Glutamatergic neuron (in vitro differentiated cells): ENCODE measurements around the gene WDR62. TPM values are rescaled to one million over a fixed set of nuclear protein-coding genes. Genes with fewer than 3 reads are reported as not detected.

Experiments
- DNase-seq: peaks from one replicate; pipeline ENCODE4 v3.0.0; 2022
- H3K27ac Mint-ChIP-seq: one replicate; pipeline ENCODE4 v1.8.0; 2020; ENCODE audit warnings: mild to moderate bottlenecking, mixed read lengths, inconsistent platforms; ENCODE audit not compliant: unreplicated experiment
- H3K27me3 Mint-ChIP-seq: one replicate; pipeline ENCODE4 v1.8.0; 2020; ENCODE audit warnings: mild to moderate bottlenecking, moderate library complexity, mixed read lengths, inconsistent platforms; ENCODE audit not compliant: unreplicated experiment
- H3K36me3 Mint-ChIP-seq: one replicate; pipeline ENCODE4 v1.8.0; 2020; ENCODE audit warnings: mild to moderate bottlenecking, mixed read lengths, inconsistent platforms; ENCODE audit not compliant: unreplicated experiment
- H3K4me1 Mint-ChIP-seq: one replicate; pipeline ENCODE4 v1.8.0; 2020; ENCODE audit warnings: mild to moderate bottlenecking, low read depth, mixed read lengths, inconsistent platforms; ENCODE audit not compliant: unreplicated experiment
- H3K4me3 Mint-ChIP-seq: one replicate; pipeline ENCODE4 v1.8.0; 2020; ENCODE audit warnings: mild to moderate bottlenecking, mixed read lengths, inconsistent platforms; ENCODE audit not compliant: unreplicated experiment
- H3K9me3 Mint-ChIP-seq: one replicate; pipeline ENCODE4 v1.8.0; 2020; ENCODE audit warnings: mild to moderate bottlenecking, moderate library complexity, mixed read lengths, inconsistent platforms; ENCODE audit not compliant: unreplicated experiment
- total RNA-seq: library from RNA; stranded (reverse); fragmentation: NEBNext Ultra II Directional; extraction: Animal tissue kit (Norgen Biotek cat#: 25700); gene quantifications from one replicate; pipeline ENCODE4 v1.2.1, GENCODE V29; 2021; ENCODE audit not compliant: unreplicated experiment
- TF ChIP-seq, protein P1 (sequence below): fragments of 200-600 bp; sonication (generic); IDR thresholded peaks from one replicate; pipeline ENCODE4 v1.5.0; 2021; ENCODE audit not compliant: partially characterized antibody, unreplicated experiment

Gene WDR62
- total RNA-seq, 1 donor from 2014 or later, result 5.5 TPM

GRCh38 chr19:36142046-36142445, 87.3 kb downstream of the WDR62 start:
- peaks cover 7% of the 10 kb centered on the region for H3K4me1 Mint-ChIP-seq
- H3K27me3 Mint-ChIP-seq, result peaks cover 12% of the 10 kb centered on the region
- H3K9me3 Mint-ChIP-seq, result peaks cover 9% of the 10 kb centered on the region
- peaks cover 8% of the 10 kb centered on the region for H3K36me3 Mint-ChIP-seq
- H3K27ac Mint-ChIP-seq, result no peak overlapping the region
- DNase-seq, result no peak
- peak overlapping the region; percentile 96 for H3K4me3 Mint-ChIP-seq
- TF ChIP-seq, protein P1, sequence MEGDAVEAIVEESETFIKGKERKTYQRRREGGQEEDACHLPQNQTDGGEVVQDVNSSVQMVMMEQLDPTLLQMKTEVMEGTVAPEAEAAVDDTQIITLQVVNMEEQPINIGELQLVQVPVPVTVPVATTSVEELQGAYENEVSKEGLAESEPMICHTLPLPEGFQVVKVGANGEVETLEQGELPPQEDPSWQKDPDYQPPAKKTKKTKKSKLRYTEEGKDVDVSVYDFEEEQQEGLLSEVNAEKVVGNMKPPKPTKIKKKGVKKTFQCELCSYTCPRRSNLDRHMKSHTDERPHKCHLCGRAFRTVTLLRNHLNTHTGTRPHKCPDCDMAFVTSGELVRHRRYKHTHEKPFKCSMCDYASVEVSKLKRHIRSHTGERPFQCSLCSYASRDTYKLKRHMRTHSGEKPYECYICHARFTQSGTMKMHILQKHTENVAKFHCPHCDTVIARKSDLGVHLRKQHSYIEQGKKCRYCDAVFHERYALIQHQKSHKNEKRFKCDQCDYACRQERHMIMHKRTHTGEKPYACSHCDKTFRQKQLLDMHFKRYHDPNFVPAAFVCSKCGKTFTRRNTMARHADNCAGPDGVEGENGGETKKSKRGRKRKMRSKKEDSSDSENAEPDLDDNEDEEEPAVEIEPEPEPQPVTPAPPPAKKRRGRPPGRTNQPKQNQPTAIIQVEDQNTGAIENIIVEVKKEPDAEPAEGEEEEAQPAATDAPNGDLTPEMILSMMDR, result no peak

- peaks cover 9% of the 10 kb centered on the region for H3K9me3 Mint-ChIP-seq
- TF ChIP-seq, protein P1, result no peak
- H3K27ac Mint-ChIP-seq, result peak overlapping the region; percentile 55
- peaks cover 8% of the 10 kb centered on the region for H3K36me3 Mint-ChIP-seq
- H3K4me3 Mint-ChIP-seq, result no peak overlapping the region
- H3K27me3 Mint-ChIP-seq, result peaks cover 12% of the 10 kb centered on the region
- no peak for DNase-seq
- H3K4me1 Mint-ChIP-seq, result peaks cover 7% of the 10 kb centered on the region
These were observed 87.8 kb downstream of the WDR62 start for GRCh38 chr19:36142496-36142895.

DNA sequence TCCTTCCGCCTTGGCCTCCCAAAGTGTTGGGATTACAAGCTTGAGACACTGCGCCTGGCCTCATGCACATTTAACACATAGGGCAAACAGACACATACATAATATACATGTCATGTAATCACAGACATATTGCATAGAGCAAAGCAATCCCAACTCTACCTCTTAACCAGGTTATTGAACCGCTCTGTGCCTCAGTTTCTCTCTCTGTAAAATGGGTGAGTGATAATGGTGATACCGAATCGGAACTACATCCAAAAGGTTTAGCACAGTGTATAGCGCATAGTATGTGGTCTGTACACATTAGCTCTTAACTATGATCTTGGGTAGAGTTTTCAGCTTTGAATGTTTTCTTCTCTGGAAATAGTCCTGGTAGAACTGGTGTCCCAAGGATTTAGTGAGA, 89.9 kb downstream of the WDR62 start:
- H3K4me3 Mint-ChIP-seq, result no peak overlapping the region
- no peak overlapping the region for H3K27ac Mint-ChIP-seq
- H3K36me3 Mint-ChIP-seq, result peaks cover 12% of the 10 kb centered on the region
- H3K27me3 Mint-ChIP-seq, result peaks cover 12% of the 10 kb centered on the region
- H3K4me1 Mint-ChIP-seq, result peaks cover 7% of the 10 kb centered on the region
- no peak for DNase-seq
- TF ChIP-seq, protein P1, result no peak
- H3K9me3 Mint-ChIP-seq, result peaks cover 11% of the 10 kb centered on the region

- DNase-seq, result no peak
- no peak overlapping the region for H3K27ac Mint-ChIP-seq
- TF ChIP-seq, protein P1, result no peak
- peaks cover 3% of the 10 kb centered on the region for H3K4me1 Mint-ChIP-seq
- H3K4me3 Mint-ChIP-seq, result no peak overlapping the region
- peaks cover 5% of the 10 kb centered on the region for H3K36me3 Mint-ChIP-seq
- H3K27me3 Mint-ChIP-seq, result peaks cover 6% of the 10 kb centered on the region
- peaks cover 5% of the 10 kb centered on the region for H3K9me3 Mint-ChIP-seq
These were observed 95.1 kb downstream of the WDR62 start for GRCh38 chr19:36149673-36150406.

GRCh38 chr19:36150586-36150985, 95.9 kb downstream of the WDR62 start:
- Mint-ChIP-seq H3K4me3 (peak overlapping the region; percentile 84), H3K9me3 (peaks cover 5% of the 10 kb centered on the region), H3K36me3 (peaks cover 5% of the 10 kb centered on the region), H3K27me3 (peaks cover 6% of the 10 kb centered on the region), H3K27ac (no peak overlapping the region), H3K4me1 (peaks cover 3% of the 10 kb centered on the region)
- no peak for DNase-seq
- TF ChIP-seq, protein P1, result no peak
